ENCODE results near the gene LBR.

DNA sequence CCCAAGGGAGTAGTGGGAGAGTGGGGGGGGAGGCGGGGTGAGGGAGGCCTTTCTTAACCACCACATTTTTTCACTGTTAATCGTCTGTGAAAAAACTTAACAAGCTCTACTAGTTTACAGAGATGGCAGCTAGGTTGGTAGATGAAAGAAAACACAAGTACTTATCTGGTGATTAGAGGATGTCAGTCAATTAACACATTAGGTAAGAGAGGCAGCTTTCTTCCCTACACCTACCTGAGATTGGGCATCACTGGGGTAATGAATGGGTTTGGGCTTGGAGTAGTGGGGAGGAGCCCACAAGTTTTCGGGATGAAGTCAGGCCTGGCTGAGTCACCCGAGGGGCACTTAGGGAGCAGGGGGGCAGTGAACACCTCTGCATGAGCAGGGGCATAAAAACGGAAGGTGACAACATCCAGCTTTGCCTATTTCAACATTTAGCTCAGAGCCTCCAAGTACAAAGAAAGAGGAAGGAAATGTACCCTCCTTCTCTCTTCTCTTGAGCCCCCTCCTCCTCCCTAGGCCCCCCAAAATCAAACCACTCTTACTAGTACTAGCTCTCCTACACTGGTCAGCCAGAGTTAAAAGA, 2.5 kb downstream of the LBR start:
- TF ChIP-seq, protein P1, sequence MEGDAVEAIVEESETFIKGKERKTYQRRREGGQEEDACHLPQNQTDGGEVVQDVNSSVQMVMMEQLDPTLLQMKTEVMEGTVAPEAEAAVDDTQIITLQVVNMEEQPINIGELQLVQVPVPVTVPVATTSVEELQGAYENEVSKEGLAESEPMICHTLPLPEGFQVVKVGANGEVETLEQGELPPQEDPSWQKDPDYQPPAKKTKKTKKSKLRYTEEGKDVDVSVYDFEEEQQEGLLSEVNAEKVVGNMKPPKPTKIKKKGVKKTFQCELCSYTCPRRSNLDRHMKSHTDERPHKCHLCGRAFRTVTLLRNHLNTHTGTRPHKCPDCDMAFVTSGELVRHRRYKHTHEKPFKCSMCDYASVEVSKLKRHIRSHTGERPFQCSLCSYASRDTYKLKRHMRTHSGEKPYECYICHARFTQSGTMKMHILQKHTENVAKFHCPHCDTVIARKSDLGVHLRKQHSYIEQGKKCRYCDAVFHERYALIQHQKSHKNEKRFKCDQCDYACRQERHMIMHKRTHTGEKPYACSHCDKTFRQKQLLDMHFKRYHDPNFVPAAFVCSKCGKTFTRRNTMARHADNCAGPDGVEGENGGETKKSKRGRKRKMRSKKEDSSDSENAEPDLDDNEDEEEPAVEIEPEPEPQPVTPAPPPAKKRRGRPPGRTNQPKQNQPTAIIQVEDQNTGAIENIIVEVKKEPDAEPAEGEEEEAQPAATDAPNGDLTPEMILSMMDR (conservative IDR thresholded peaks at IDR 0.05): no peak
- TF ChIP-seq ZFX (IDR thresholded peaks at IDR 0.05): no peak

Measured in C4-2B (cell line).